Stimulated activated CD4-positive, alpha-beta T cell treated with anti-CD3 and anti-CD28 coated beads, Interleukin-2, amount 100 ng/mL, for 4 hours (primary cell): ENCODE results near the gene ZNF775.

ENCODE experiments used
- DNase-seq: peaks from one replicate; pipeline ENCODE4 v3.0.0-alpha.2; 2020; ENCODE audit warnings: low read depth

ZNF775 gene

DNA sequence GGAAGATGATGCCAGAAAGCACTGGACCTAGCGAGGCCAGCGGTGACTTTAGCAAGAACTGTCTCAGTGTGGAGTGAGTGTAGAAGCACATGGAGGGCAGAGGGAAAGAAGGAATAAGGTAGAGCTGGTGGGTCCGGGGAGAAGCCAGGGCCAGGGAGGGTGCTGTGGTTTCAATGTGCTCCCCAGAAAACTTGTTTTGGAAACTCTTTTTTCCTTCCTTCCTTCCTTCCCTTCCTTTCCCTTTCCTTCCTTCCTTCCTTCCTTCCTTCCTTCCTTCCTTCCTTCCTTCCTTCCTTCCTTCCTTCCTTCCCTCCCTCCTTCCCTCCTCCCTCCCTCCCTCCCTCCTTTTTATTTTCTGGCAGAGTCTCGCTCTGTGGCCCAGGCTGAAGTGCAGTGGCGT is 32.2 kb upstream of the ZNF775 start:
- no peak for DNase-seq

GRCh38 chr7:150351587-150352194 is 27.4 kb upstream of the ZNF775 start:
- no peak for DNase-seq

DNA sequence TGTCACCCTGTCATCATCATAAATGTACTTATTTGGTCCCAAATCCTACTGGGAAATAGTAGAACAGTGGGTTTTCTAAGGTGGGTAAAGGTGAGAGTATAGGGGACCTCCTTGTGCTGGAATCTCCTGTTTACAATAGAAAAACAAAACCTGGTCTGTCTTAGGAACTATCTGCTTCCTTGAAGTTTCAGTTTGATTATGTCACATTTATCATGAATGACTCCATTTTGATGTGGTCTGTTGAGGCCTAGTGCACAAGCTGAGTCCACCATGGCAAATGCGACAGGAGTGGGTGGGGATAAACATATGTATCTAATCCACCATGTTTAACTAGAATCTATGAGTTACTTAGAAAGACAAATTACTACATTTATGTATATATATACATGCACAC is 23.5 kb upstream of the ZNF775 start:
- no peak for DNase-seq

- DNase-seq = no peak
These were observed 22.7 kb upstream of the ZNF775 start for GRCh38 chr7:150356265-150356897.

GRCh38 chr7:150357270-150357669 is 21.9 kb upstream of the ZNF775 start:
- peak; percentile 63 for DNase-seq

DNA sequence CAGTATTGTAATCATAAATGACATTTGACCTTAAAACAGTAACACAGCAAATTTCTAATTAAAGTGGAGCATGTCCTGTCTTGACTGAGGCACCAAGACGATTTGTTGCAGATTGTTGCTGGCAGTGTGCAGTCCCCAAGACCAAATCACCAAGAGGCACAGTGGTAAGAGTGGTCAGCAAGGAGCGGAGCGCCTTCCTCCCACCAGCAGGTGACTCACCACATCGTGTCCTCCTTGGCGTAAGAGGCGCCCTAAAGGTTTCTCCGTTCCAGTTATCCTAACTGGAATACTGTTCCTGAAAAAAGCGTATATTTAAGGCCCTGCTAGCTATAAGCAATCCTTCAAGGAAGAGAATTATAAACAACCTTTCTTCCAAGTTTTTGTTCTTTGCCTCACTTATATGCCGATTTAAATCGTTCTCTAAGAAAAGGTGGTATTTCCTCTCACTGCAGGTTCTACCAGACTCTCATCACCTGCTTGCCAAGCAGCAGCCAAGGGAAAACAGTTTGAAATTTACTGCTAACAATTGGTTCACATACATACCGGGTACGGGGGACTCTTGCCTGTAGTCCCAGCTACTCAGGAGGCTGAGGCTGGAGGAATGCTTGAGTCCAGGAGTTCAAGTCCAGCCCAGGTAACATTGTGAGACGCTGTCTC is 21.2 kb upstream of the ZNF775 start:
- DNase-seq = no peak

- no peak for DNase-seq
These were observed 20.7 kb upstream of the ZNF775 start for GRCh38 chr7:150358433-150358832.

DNA sequence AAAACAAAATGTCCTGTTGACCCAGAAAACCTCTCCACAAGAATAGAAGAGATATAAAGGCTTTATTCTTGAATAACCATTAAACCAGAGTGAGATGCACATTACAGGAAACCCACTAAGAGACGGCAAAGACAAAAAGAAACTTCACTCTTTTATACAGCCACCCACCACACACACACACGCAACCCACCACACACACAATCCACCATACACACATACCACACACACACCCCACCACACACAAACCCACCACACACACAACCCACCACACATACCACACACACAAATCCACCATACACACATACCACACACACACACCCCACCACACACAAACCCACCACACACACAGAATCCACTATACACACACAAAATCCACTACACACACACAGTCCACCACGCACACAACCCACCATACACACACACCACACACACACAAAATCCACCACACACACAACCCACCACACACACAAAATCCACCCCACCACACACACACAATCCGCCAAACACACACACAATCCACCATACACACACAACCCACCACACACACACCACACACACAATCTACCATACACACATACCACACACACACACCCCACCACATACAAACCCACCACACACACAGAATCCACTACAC is 20.0 kb upstream of the ZNF775 start:
- DNase-seq = no peak

- DNase-seq = no peak
These were observed 19.3 kb upstream of the ZNF775 start for GRCh38 chr7:150359622-150360362.

GRCh38 chr7:150360363-150361058 is 18.6 kb upstream of the ZNF775 start:
- no peak for DNase-seq

- DNase-seq = no peak
These were observed 17.7 kb upstream of the ZNF775 start for GRCh38 chr7:150361402-150361801.

DNA sequence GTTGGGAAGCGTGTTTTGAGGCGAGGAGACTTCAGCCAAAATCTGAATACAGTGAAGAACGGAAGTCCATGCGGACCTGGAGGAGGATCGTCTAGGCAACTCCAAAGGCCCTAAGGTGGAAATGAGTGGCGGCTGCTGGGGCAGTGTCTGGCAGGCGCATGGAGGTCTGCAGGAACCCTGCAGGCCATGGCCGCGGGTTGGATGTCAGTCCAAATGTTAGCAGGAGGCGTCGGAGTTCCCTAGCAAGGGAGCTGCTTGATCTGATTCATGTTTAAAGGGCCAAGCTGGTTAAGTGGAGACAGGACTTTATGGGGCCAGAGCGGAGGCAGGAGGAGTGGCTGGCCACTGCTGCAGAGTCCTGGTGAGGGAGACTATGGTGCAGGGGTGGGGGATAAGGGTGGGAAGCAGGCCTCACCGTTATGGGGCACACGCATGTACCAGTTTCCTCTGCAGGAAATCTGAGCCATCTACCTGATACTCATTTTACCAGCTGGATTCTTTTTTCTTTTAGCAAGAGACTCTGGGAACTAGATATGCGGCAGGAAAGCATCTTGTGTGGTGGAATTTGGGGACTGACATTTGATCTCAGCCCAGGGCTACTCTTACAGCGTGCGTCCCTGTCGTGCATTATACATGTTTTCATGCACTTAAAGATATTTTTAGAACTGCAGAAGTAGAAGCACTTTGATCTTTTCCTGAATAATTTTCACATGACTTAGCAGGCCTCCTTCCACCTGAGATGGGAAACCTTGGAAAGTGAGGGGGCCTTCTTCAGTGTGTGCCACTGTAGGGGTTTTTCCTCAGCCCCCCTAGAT is 17.1 kb upstream of the ZNF775 start:
- DNase-seq = no peak

GRCh38 chr7:150363370-150363769 is 15.8 kb upstream of the ZNF775 start:
- no peak for DNase-seq

- DNase-seq = no peak
These were observed 15.3 kb upstream of the ZNF775 start for GRCh38 chr7:150363872-150364271.

DNA sequence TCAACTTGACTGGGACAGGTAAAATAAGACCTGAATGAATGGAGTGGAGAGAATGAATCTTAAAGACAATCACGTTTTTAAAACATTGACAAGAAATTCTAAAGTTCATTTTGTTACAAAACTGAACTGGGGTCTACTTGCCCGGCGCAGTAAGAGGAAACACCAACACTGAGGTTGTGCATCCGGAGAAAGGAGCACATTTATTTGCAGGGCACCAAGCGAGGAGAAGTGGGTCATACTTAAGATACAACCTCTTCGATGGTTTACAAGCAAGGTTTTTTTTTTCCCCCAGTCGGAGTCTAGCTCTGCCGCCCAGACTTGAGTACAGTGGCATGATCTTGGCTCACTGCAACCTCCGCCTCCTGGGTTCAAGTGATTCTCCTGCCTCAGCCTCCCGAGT is 13.9 kb upstream of the ZNF775 start:
- no peak for DNase-seq

DNA sequence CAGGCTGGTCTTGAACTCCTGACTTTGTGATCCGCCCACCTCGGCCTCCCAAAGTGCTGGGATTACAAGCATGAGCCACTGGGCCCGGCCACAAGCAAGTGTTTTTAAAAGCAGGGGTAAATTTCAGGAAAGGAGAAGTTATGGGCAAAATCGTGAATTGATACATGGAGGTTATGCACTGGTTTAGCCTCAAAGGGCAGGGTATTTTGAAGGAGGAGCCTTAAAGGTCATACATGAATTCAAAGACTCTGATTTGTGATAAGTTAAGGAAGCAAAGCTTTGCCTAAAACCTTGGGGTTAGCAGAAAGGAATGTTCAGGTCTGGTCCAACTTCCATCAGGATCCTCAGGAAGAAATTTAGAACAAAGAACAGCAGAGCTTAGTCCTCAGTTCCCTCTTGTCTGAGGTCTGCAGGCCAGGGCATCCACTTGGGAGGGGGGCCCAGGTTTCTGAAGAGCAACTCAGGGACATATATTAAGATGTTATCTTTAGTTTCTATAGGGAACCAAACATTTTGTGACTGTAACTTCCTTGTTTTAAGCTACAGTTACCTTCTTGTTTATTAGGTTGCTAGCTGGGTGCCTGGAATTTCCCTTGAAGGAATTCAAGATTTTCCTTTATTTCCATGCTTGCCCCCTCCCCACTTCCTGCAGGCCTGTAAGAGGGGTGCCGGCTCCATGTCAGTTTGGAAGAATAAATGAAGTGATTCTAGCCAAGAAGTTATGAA is 13.3 kb upstream of the ZNF775 start:
- no peak for DNase-seq

- no peak for DNase-seq
These were observed 11.4 kb upstream of the ZNF775 start for GRCh38 chr7:150367677-150368095.

GRCh38 chr7:150368096-150368883 is 10.8 kb upstream of the ZNF775 start, which contains the start of gene REPIN1:
Gene REPIN1 (plus strand): TSS chr7:150368822. CDS start chr7:150369712, 890 bp downstream.
- peak; percentile 71 for DNase-seq
